H1 (cell line): ENCODE results near the gene DHX34. TPM values are rescaled to one million over a fixed set of nuclear protein-coding genes. Genes with fewer than 3 reads are reported as not detected.

Source experiments
- CTBP2 ChIP-seq: IDR thresholded peaks from 2 replicates; pipeline ENCODE4 v1.7.0; 2011; ENCODE audit warnings: borderline replicate concordance, mild to moderate bottlenecking, moderate library complexity, mixed read lengths, low read length; ENCODE audit not compliant: insufficient read depth, insufficient read length
- RXRA ChIP-seq: IDR thresholded peaks from 2 replicates; pipeline ENCODE4 v1.6.1; 2011; ENCODE audit warnings: low read depth, mild to moderate bottlenecking, low read length, moderate library complexity; ENCODE audit not compliant: insufficient read depth
- SRF ChIP-seq: IDR thresholded peaks from 2 replicates; pipeline ENCODE4 v1.6.1; 2011; ENCODE audit warnings: mild to moderate bottlenecking, low read depth, low read length, moderate library complexity
- YY1 ChIP-seq: IDR thresholded peaks from 2 replicates; pipeline ENCODE4 v1.6.1; 2011; ENCODE audit warnings: low read depth, mild to moderate bottlenecking, low read length
- polyA plus RNA-seq, 7 experiments: library from polyadenylated mRNA; depleted of rRNA in 3 of 7; stranded (reverse) in 5 of 7; unstranded in 2 of 7; fragments of >200 nt in 5 of 7; fragments of 200-250 nt in 2 of 7; gene quantifications; 1 replicate in 5 of 7; 2 replicates in 1 of 7; 4 replicates in 1 of 7; pipeline versions ENCODE4 v1.2.1 to v1.2.3, GENCODE V29; 2011 to 2013; ENCODE audit warnings: missing spikeins in 2 of 7, mixed read lengths in 2 of 7
- total RNA-seq: library from RNA; stranded (reverse); fragmentation: NEBNext Ultra II Directional; extraction: Animal tissue kit (Norgen Biotek cat#: 25700); gene quantifications from 2 replicates; pipeline ENCODE4 v1.2.1, GENCODE V29; 2021

Gene DHX34
- total and polyA plus RNA-seq, 2 of the 8 experiments (the other 6 are each of a cell fraction or from before 2014, with no cell fraction given) = 17.5 to 24.3 TPM

- TF ChIP-seq SRF (no peak), RXRA (no peak), YY1 (no peak), CTBP2 (no peak)
Observed at GRCh38 chr19:47415953-47416642, 67.0 kb downstream of the DHX34 start (continued).
